GM18907 (cell line): ENCODE results near the gene THEMIS2.
"Not testable (repeated sequence)": the region's sequence is repeated elsewhere in the genome, so short reads cannot be mapped to it uniquely, and the experiment has no call there.

Experiments used
- ATAC-seq: cut with Tn5 transposase; IDR thresholded peaks from one replicate; pipeline ENCODE4 v1.9.1; 2021; ENCODE audit warnings: mild to moderate bottlenecking, moderate library complexity; ENCODE audit not compliant: unreplicated experiment

Gene THEMIS2

DNA sequence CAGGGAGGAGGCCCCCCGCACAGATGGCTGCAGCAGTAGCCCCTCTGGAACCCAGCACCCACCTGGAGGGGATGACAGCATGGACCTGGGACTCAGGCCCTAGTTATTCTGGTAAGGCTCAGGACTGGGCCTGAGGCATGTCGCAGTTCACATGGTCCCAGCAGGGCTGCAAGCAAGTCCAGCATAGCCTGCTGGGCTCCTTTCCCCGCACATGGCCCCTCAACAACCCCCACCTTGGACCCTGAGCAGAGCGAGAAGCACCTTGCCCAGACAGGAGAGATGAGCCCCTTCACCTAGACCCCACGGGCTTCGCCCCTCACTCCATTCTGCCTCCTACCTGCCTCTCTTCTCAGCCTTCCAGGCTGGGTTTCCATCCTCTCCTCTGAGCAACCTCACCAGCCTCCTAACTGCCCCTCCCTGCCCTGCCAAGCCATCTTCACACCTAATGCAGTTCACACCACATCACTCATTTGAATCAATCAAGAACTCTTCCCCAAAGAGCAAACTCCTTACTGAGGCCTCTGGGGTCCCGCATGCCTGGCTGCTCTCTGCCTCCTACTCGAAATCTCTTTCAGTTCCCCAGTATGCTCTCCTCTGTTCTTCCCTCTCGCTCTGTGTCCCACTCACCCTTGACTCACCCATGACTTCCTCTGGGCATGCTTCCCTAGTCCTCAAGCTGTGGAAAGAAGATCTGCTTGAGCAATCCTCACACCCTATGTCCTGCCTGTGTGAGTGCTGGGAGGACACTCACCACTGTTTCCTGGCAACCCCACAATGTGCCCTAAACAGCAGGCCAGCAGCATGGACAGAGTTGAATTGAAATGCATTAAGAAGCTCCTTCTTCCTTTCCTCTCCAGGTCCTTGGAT is 9.4 kb upstream of the THEMIS2 start:
- no peak for ATAC-seq

DNA sequence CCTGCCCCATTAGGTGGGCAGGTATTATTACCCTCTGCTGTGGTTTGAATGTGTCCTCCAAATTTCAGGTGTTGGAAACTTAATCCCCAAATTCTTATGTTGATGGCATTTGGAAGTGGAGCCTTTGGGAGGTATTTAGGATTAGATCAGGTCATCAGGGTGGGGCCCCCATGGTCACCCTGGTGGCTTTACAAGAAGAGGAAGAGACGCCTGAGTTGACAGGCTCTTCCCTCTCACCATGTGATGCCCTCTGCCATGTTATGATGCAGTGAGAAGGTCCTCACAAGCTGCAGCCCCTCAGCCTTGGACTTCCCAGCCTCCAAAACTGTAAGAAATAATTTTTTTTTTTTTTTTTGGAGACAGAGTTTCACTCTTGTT is 8.8 kb upstream of the THEMIS2 start:
- no peak for ATAC-seq

DNA sequence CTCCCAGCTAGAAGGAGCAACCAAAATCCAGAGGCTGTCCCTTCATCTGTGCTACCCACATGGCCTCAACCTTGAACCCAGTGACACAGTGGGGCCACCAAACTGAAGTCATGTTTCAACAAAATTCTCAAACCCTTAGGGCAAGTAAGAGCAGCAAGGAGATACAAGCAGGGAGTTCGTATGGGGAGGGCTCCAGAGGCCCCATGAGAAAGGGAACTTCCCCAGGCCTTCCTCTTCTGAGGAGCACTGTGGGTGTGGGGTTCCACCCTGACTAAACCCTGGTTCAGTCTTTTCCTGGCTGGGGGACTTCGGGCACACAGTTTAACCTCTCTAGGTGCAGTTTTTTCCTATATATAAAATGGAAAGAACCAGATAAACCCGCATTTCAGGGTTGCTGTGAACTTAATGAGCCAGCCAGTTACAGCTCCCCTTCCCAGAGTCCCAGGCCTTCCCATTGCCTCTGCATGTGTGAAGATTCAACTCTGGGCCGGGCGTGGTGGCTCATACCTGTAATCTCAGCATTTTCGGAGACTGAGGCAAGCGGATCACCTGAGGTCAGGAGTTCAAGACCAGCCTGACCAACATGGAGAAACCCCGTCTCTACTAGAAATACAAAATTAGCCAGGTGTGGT is 8.0 kb upstream of the THEMIS2 start:
- no peak for ATAC-seq

DNA sequence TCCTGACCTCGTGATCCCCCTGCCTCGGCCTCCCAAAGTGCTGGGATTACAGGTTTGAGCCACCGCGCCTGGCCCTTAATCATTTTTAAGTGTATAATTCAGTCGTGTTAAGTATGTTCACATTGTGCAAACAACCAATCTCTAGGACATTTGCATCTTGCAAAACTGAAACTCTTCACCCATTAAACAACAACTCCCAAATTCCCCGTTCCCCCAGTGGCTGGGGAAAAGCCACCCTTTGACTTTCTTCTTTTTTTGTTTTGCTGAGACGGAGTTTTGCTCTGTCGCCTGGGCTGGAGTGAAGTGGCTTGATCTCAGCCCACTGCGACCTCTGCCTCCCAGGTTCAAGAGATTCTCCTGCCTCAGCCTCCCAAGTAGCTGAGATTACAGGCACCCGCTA is 6.5 kb upstream of the THEMIS2 start:
- ATAC-seq = no peak

DNA sequence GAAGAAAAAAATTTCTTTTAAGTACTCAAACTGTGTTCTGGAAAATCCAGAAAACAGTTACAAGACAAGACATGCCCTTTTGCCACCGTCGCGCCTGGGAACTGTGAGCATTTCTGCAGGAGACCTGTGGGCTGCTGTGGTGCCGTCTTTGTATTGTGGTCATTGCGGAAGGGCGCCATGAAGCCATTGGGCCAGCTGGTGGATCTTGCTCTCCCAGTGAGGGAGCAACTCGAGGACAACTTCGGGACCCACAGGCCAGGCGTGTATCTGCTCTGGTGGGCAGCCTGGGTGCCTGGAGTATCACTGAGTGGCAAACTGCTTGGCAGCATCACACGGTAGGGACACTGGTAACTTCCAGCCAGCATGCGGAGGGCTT is 3.8 kb upstream of the THEMIS2 start:
- ATAC-seq = no peak

DNA sequence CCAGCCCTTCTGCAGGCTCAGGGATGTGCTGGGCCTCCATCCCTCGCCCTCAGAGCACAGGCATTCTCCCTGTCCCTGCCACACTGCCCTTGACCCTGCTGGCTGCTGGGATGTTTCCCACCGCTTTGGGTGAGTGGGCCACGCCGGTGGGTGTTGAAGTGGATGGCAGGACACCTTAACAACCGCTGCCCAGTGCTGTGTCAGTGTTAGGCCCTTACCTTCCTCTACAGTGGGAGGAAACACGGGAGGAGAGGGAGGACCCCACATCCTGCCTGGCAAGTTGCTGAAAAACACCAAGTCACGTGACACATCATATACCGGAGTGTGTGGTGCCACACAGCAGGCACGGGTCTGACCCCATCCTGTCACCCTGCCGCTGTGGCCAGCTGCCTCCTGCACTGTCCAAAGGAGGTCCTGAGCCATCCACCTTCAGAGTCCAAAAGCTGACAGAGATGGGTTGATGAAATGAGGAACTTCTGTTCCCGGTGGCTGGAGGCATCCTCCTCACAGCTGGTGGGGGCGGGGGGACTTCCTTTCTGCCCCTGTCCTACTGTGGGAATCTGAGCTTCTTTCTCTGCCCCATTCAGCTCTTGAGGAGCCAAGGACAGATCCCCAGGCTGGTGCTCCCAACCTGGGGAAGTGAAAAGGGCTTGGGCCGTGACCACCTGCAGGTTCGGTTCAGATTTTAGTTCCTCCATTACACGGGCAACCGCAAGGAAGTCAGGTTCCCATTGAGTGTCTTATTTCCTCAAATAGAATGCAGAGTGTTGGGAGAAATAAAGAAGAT is 3.2 kb upstream of the THEMIS2 start:
- ATAC-seq = peak; percentile 49

DNA sequence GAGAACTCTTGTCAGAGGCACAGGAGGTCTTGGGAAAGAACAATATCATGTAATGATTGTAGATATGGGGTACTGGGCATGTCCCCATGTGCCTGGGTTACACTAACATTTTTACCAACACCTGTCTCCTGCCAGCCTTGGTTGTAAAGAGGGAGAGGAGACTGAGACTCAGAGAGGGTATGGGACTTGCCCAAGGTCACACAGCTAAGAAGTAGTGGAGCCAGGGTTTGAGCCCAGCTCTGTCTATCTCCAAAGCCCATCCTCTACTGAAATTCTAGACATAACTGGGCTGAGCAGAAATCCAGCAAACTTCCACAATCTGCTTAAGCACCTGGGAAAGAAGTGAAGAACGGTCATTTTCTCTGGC is 2.6 kb upstream of the THEMIS2 start:
- no peak for ATAC-seq

DNA sequence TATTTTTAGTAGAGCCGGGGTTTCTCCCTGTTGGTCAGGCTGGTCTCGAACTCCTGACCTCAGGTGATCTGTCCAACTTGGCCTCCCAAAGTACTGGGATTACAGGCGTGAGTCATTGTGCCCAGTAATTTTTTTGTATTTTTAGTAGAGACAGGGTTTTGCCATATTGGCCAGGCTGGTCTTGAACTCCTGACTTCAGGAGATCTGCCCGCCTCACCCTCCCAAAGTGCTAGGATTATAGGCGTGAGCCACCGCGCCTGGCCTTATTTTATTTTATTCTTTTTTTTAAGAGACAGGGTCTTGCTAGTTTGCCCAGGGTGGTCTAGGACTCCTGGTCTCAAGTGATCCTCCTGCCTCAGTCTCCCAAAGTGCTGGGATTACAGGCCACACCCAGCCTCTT is 1.3 kb upstream of the THEMIS2 start:
- ATAC-seq = not testable (repeated sequence)

DNA sequence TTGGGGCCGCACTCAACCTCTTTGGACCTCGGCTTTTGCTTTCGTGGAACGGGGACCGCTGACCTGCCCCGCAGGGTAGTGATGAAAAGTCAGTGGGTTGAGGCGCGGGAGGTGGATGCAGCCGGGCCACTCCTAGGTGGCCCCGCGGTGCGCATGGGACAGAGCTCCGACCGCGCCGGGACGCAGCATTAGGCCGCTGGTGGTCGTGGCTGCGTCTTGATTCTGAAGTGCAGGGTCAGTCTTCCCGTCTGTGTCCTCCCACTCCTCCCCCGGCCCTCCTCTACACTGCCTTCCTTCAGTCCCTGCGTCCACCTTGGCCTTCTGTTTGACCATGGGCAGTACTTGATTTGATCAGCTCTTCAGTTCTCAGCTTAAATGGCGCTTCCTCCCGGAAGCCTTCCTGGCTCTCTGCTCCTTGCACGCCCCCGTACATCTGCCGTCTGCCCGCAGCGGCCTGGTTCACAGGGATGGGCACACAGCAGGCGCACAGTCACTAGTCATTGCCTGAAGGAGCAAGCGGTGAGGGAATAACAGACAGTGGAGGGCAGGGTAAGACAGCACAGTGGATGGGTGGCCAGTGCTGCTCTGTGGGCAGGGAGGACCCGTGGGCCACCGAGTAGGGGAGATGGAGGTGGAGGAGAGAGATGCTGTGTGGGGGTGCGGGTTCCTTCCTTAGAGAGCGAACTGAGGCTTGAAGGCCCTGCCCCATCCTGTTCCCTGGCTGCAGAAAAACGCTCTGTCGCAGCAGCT is 633 bp downstream of the THEMIS2 start:
- no peak for ATAC-seq

DNA sequence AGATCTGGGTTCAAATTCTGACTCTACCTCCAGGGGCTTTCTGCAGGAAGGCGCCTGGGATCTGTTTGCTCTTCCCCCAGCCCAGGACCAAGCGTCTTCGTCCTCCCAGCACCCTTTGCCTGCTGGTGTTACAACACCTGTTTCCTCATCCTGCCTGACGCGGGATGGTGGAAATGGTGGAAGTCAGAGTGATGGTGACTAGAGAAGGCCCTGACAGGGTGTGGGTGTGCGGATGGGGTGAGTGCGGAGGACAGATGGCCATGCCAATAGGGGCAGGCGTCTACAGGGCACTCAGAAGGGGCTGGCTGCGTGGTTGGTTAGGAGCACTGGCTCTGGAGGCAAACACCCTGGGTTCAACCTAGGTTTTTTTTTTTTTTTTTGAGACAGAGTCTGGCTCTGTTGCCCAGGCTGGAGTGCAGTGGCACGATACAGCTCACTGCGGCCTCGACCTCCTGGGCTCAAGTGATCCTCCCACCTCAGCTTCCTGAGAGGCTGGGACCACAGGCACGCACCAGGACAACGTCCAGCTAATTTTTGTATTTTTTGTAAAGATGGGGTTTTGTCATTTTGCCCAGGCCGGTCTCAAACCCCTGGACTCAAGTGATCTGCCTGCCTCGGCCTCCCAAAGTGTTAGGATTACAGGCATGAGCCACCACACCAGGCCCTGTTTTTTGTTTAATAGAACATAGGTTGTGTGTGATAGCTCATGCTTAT is 1.5 kb downstream of the THEMIS2 start:
- ATAC-seq = no peak

DNA sequence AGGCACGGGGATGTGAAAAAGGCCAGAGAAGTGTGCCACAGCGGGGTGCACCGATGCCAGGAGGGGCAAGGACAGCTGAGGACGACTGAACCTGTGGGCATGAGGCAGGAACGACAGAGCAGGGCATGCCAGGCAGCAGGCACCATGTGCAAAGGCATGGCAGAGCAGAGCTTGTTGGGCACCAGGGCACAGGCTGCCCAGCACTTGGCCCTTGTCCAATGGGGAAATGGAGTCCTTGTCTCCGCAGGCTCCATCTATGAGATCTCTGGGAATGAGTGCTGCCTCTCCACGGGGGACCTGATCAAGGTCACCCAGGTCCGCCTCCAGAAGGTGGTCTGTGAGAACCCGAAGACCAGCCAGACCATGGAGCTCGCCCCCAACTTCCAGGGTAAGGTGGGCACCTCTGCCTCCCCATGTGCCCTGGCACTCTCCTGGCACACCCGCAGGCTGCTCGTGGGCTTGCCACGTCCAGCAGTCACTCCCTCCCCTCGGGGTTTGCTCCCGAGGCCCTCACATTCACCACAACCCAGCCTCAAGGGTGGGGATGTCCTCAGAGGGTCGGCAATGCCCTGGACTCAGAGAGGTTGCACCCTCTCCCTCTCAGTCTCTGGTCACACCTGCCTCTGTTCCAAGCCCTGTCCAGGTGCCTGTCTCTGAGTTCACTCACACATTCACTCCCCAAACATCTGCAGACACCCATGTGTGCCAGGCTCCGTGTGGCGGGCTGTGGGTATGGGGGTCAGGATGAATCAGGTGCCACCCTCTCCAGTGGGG is 4.2 kb downstream of the THEMIS2 start:
- ATAC-seq = no peak

DNA sequence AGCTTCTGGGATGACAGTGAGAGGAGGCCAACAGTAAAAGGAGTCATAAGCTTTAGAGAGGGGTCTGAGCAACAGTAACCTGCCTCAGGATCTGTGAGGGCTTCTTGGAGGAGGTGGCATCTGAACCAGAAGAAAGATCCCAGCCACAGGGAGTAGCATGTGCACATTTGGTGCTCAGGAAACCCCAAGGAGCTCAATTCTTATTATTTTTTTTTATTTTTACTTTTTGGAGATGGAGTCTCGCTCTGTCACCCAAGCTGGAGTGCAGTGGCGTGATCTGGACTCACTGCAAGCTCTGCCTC is 4.7 kb downstream of the THEMIS2 start:
- ATAC-seq = no peak

DNA sequence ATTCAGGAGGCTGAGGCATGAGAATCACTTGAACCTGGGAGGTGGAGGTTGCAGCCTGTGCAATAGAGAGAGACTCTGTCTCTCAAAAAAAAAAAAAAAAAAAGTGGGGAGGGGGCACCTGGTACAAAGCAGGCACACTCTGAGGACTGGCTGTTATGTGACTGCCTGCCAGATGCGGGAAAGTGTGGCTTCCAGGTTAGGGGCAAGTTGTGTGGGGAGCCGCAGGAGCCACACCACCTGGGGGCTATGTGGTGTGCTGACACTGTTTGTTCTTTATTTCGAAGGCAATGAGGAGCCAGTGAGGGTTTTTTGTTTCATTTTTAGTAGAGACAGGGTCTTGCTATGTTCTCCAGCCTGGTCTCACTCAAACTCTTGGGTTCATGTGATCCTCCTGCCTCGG is 5.7 kb downstream of the THEMIS2 start:
- ATAC-seq = no peak

DNA sequence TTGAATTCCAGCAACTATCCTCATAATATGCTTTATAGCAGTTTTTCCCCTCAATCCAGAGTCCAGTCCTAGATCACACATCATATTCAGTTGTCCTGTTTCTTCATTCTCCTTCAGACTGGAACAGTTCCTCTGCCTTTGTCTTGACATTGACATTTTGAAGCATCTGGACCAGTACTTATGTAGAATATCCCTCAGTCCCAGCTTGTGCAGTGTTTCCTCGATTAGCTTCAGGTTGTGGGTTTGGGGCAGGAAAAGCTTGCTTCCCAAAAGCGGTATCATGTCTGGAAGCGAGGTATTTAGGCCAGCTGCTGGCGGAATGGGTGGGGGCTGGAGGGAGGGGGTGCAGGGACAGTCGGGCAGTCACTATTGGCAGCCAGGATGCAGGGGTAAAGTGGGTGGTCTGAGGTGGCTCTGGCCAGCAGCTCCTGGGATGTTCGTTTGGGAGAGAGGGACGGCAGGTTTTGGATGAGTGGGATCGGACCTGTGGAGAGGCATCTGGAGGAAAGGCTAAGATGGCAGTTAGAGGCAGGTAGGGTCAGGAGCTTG is 6.5 kb downstream of the THEMIS2 start:
- no peak for ATAC-seq

DNA sequence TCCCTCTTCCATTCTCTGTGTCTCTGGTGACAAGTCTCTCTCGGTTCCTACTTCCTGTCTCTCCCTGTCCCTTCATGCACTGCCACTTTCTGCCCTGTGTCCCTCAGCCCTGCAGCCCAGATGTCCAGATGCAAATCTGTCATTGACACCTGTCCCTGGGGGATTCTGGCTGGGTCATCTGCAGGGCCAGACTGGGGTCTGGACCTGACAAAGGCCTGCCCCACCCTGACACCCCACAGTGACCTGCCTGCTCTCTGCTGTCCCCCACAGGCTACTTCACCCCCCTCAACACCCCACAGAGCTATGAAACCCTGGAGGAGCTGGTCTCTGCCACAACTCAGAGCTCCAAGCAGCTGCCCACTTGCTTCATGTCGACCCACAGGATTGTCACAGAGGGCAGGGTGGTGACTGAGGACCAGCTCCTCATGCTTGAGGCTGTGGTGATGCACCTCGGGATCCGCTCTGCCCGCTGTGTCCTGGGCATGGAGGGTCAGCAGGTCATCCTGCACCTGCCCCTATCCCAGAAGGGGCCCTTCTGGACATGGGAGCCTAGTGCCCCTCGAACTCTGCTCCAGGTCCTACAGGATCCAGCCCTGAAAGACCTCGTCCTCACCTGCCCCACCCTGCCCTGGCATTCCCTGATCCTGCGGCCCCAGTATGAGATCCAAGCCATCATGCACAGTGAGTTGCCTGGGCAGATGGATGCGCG is 7.2 kb downstream of the THEMIS2 start:
- ATAC-seq = no peak

DNA sequence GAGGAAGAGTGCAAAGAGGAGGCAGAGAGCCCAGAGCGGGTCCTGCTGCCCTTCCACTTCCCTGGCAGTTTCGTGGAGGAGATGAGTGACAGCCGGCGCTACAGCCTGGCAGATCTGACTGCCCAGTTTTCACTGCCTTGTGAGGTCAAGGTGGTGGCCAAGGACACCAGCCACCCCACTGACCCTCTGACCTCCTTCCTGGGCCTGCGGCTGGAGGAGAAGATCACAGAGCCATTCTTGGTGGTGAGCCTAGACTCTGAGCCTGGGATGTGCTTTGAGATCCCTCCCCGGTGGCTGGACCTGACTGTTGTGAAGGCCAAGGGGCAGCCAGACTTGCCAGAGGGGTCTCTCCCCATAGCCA is 10.2 kb downstream of the THEMIS2 start:
- ATAC-seq = no peak

DNA sequence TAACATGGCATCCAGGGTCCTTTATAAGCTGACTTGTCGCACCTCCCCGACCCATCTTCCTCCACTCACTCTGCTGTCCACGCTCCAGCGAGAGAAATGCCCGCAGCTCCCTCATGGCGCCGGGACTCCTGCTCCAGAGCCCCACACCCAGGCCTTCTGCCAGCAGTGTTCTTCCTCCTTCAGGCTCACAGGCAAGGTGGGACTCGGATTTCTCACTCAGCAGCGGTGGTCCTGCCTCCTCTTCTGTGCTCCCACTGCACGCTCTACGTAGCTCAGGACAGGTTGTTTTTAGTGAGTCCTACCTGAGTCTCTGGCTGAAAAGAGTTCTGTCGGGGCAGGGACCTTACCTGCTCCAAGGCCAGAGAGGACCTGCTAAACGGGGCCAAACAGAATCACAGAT is 11.2 kb downstream of the THEMIS2 start:
- ATAC-seq = no peak

DNA sequence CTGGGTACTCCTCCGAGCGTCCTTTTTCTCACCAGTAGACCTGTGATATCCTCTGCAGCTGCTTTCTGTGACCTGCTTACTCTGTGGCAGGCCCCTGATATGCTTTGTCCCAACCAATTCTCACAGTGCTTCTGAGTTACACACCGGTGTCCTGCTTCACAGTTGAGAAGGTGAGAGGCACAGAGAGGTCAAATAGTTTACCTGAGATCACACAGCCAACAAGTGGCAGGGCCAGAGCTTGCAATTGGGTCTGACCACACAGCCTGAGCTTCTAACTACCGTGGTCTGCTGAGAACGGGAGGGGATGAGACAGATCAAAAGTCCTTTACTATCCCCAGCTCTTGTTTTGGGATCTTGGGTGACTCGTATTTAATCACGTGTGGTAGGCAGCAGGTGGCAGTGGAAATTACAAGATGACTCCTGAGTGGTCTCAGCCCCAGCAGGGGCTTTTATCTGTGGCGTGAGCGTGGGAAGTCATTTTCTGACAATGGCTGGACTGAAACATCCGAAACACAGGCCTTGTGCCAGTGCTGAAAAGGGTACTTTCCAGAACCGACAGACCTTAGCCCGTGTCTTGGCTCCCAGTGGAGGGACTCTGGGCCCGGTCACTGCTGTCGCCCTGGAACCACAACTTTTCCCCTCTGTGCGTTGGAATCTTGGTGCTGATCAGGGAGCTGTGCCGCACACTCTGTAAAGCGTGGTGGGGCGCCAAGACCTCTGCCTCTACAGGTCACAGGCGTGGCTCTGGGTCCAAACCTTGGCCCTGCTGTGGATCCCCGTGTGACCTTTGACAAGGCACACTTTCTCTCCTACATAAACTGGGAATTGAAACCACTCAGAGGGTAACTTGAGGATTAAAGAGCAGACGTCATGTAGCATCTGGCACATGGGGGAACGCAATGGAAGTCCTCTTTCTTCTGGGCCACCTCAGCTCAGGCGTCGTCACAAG is 11.9 kb downstream of the THEMIS2 start:
- ATAC-seq = peak; percentile 47
